Activated naive CD4-positive, alpha-beta T cell treated with Interleukin-2 at 50 U/mL for 16 hours (primary cell): ENCODE data around the gene CBX2.
"Not testable (repeated sequence)": the region's sequence is repeated elsewhere in the genome, so short reads cannot be mapped to it uniquely, and the experiment has no call there.

Source experiments
- DNase-seq: peaks from one replicate; pipeline ENCODE4 v3.0.0-alpha.2; 2020

The CBX2 gene

DNA sequence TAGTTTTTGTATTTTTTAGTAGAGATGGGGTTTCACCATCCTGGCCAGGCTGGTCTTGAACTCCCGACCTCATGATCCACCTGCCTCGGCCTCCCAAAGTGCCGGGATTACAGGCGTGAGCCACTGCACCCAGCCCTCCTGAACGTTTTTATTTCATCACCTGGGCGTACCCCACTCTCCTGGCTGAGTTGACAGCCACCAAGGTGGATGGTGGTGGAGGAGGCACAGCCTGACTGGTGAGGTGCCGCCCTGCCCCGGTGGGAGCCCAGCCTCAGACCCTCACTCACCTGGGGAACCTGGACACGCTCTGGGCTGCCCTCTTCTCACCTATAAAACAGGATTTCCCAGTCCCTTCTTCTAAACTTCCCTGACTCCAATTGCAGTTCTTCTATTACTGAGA, 5.2 kb upstream of the CBX2 start:
- DNase-seq, result not testable (repeated sequence)

DNA sequence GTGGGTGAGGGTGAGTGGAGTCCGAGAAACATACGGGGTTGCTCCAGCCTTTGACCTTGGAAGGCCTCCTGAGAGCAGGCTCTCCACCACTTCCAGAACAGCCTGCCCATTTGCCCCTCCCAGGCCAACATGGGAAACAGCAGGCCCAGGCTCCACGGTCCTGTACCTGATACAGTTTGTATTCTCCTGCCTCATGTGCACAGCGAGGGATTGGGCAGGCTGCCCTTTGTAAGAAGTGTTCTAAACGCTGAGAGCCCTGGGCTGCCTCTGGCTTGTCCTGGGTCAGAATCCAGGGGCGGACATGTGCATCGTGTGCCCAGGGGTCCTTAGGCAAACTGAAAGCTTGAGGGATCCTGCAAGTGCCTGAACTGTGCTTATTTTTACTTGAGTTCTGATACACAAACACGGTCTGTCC, 3.4 kb upstream of the CBX2 start:
- DNase-seq, result no peak

DNA sequence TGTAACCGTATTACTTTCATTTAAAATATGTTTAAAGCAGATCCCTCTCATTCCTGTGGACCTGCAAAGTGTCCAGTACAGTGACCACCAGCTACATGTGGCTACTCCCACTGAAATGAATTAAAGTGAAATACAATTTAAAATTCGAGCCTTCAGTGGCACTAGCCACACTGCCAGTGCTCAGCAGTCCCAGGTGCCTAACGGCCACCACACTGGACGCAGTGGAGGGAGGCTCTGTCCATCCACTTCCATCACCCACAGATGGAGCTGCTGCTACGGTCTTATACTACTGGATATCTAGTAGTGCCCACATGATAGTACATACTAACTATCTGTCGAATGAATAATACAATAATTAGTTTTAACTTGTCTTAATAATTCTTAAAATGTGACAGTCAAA, 2.3 kb upstream of the CBX2 start:
- no peak for DNase-seq

DNA sequence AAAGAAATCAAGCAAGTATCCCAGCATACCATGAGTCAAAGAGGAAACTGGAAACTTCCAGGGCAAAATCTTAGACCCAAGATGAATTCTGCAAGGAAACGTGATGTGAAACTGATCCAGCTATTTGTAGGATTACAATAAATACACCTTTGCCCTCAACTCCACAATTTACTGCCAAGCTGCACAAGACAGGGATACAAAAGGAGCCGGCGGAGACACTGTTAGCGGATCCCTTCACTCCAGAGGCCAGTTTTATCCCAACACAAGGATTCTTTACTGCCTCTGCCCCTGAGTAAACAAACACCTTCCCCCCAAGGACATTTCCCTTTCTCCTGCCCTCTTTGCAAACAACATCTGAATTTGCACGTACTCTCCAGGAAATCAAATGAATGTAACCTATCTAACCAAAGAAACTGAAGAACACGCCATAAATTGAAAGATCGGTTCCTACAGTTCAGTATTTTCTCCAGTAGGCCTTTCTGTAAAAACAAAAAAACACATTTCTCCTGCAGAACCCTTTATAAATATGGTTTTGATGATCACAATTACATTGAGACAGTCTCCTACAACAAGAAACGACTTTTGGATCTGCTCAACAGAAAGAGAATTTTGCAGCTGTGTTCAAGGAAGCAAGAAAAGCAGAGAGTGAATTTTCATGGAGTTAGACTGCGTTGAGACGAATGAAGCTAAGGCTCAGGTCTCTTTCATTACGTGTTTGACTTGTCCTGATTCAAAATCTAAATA, 1.4 kb upstream of the CBX2 start:
- no peak for DNase-seq

DNA sequence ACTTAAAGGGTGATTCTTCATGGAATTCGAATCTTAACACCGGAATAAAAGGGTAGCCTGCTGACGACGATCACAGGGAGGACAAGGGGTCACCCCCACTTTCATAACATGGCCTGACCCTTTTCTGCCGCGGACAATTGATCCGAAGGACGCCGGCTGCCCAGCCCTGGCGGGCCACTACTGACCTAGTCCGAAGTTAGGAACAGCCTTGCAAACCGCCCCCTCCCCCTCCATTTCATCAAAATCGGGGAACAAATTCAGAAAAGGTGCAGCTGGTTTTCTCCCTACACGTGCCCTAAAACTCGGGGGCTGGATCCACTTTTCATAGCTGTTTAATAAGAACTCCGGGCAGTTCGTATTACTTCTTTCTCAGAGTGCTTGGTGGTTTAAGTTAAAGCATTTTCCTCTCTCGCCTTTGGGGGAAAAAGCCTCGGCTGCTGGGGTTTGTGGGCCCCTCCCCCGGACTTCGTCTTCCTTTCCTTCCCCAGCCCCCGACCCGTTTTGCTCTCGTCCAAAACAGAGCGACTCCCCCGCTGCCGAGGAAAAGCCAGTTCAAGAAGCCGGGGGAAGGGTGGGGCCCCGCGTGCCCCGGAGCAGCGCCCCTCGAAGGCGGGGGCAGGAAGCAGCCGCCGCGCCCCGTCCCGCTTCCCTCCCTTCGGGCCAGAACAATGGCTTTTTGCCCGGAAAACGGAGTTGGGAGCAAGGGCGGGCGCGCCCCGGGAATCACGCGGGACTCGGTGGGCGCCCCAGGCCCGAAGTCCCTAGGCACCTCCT, 641 bp upstream of the CBX2 start:
- DNase-seq, result peak; percentile 32

DNA sequence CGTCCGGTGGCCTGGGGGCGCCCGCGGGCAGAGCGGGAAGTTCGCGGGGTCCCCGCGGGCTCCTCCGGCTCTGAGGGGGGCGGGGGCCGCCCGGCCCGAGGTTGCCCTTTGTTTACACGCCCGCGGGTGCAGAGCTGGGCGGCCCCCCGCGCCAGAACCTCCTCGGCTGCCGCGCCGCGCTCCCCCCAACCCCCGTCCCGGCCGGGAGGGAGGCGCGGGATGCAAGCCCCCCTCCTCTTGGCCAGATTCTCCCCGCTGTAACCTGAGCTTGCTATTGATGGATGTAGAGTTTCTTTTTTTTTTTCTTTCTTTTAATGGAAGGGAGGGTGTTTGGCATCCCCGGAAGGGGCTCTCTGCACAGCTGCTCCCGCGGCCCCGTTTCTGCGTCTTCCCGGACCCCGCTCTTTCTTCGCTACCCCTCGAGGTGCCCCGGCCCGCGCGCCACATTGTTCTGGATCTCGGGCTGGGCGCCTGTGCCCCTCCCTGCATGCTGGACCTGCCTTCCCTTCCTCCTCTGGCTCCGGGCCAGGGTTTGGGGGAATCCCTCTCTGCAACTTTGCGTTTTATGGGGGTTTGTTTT, 646 bp downstream of the CBX2 start:
- no peak for DNase-seq

DNA sequence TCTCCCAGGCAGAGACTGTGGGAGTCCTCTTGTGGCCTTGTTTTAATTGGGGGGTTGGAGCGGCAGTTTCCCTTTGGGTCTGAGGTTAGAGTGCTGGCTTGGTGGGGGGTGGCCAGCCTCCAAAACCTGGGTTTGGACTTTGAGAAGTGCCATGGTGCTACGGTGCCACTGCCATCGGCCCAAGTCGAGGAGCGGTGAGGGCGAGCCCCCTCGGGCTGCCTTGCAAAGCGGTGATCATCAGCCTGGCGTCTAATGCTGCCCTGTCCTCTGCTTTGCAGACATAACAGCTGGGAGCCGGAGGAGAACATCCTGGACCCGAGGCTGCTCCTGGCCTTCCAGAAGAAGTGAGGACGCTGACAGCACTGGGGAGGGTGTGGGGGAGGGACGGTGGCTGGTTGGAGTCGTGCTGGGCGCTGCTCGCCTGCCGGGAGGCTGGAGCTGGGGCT, 1.2 kb downstream of the CBX2 start:
- no peak for DNase-seq

DNA sequence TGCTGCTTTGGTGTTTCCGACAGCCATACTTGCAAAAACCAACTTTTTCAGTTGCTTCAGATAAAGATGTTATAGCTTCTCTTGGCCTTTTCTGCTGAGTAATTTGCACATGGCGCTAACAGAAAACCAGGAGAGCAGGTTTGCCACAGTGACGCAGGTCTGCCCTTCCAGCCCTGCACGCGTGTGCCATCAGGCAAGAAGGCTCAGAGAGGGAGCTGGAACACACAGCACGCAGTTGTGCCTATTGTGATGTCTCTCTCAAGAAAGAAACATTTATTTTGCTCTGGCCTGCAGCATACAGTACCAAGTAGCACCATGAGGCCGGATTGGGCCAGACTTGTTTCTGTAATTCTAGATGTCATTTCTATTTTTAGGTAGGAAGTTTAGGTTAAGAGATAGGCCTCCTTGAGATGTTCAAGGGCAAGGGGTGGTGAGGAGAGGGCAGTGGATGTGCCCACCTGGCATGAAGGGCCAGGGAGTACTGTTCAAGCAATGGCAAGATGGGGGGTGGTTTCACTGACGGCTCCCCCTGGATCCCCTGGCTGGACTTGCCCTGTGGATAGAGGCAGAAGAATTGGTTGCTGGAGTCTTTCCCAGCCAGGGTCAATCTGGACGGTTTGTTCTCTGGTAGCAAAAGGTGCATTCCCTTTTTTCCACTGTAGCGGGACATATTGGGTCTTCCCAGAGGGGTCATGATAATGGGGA, 1.9 kb downstream of the CBX2 start:
- DNase-seq, result no peak

DNA sequence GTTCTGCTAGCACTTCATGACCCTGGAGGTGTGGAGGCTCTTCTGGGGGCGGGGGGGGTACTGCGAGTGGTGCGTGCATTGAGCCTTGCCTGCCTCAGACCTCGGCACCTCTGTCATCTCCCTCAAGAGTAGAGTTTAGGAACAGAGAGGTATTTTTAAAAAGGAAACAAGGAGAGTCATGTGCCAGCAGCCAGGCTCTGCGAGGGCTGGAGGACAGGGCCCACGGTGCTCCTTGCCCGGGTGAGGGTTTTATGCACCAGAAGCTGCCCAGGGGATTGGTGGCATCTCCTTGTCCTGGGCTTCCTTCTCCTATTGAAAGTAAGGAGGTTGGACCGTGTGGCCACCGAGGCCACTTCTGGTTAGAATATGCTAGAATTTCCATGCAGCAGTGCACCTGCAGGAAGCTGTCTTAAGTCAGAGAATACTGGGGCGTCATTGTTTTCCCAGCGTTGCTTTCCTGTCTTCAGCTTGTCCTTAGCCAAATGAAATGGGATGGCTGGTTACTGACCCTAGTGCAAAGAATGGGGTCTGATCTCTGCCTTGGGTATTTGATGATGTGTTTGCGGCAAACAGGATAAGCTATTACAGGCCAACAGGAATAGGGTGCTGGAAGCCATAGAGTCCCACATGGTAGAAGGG, 3.2 kb downstream of the CBX2 start:
- DNase-seq, result no peak

DNA sequence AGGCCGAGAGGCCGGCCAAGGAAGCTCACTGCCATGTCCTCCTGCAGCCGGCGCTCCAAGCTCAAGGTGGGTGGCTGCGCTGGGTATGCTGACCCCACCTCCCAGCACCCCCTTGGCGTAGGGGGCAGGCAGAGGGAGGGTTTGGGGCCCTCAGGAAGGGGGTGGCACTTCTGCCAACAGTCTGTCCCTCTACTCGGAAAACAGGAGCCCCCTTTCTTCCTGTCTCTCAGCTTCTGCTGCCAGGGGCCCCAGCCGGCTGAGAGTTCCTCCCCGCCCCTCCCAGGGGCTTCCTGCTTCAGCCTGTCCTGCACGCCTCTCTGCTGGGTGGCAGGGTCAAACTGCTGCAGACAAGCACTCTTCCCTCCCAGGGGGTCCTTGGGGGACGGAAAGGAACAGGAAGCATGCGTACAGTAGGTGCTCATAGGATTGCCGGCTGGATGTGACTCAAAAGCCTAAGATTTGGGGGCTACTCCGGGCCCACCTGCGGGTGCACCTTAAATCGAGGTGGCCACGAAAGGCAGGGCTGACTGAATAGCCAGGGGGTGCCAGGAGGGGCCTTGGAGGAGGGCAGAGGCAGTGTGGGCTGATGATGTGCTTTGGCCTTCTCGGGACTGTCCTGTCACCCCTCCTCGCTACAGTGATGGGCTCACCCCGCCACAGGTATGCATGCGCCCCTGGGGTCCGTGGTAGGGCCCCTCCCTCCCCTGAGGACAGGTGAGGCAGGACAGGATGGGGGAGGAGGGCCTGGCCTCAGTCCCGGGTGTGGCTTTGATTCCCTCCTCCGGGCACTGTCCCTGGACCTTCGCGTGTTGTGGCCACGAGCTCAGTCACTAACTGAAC, 4.0 kb downstream of the CBX2 start:
- DNase-seq, result no peak

DNA sequence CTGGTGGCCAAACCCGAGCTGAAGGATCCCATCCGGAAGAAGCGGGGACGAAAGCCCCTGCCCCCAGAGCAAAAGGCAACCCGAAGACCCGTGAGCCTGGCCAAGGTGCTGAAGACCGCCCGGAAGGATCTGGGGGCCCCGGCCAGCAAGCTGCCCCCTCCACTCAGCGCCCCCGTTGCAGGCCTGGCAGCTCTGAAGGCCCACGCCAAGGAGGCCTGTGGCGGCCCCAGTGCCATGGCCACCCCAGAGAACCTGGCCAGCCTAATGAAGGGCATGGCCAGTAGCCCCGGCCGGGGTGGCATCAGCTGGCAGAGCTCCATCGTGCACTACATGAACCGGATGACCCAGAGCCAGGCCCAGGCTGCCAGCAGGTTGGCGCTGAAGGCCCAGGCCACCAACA, 5.9 kb downstream of the CBX2 start:
- DNase-seq, result no peak

DNA sequence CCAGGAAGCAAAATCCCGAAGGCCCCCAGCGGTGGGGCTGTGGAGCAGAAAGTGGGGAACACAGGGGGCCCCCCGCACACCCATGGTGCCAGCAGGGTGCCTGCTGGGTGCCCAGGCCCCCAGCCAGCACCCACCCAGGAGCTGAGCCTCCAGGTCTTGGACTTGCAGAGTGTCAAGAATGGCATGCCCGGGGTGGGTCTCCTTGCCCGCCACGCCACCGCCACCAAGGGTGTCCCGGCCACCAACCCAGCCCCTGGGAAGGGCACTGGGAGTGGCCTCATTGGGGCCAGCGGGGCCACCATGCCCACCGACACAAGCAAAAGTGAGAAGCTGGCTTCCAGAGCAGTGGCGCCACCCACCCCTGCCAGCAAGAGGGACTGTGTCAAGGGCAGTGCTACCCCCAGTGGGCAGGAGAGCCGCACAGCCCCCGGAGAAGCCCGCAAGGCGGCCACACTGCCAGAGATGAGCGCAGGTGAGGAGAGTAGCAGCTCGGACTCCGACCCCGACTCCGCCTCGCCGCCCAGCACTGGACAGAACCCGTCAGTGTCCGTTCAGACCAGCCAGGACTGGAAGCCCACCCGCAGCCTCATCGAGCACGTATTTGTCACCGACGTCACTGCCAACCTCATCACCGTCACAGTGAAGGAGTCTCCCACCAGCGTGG, 6.5 kb downstream of the CBX2 start:
- DNase-seq, result no peak

DNA sequence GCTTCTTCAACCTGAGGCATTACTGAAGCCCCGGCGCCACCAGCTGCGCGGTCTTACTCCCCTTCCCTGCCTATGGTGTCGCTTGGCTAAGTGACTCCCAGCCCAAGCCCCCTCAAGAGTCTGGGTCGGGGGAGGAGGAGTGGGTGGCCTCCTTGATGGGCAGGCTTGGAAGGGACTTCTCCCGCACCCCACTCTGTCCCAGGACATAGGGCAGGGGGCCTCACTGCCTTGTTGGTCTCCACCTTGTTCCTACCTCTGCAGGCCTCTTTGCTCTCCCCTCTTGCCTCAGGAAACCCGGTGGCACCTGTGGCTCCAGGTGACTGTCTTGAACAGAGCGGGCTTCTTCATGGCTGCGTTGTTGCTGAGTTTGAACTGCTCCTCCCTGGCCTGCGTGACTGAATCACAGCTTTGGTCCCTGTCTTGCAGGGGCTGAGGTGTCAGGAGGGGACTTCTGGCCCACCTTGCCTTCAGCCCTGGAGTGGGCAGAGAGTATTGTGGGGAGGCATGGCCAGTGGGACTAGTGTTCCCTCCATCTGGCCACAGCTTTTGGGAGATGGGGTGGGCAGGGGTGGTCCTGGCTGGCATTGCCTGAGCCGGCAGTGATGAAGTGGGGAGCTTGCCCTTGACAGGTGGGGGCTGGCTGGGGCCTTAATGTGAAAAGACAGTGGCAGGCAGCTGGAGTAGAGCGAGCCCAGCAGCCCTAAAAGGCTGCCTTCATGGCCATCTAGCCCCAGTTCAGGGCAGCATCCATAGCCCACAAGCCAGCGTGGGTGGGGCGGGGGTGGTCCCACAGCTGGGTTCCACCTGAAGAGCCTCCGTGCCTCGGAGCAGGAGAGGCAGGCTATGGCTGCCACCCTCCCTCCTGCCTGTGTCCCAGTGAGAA, 7.3 kb downstream of the CBX2 start:
- DNase-seq, result no peak

DNA sequence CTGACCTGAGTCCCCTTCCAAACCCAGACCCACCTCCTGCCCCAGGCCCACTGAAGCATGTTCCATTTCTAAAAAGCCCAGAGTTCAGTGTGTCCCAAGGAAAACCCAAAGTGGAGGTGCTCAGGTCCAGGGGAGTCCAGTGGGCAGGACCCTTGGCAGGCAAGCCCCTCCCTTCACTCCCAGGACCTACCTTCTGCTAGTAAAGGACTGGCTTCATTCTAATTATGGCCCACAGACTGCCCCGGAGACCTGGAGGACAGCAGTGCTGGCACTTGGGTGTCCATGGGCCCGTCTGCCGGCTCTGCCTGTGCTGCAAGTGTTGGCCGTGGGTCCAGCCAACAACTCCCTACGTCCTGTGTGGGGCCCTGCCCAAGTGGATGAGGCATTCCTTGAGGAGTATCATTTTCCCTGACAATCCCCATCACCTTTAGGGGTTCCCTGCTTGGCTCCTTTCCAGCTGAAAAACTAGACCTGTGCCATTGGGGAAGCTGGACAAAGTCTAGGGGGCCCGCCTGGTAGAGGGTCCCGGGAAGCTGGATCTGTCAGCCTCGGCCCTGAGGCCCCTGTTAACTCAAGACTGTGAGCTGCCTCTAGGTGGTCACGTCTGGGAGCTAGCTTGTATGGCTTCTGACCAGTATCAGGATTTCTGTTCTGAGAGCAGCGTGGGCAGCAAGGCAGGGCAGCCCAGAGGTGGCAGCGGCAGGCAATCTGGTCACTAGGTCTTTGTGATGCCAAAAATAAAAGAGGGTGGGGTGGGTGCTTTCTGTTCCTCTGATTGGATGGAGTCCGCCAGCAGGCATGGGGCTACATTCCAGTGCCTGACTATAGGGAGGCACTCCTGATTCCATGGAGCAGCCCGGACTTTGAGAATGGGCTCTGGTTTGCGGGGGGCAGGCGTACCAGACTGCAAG, 8.2 kb downstream of the CBX2 start:
- DNase-seq, result no peak

DNA sequence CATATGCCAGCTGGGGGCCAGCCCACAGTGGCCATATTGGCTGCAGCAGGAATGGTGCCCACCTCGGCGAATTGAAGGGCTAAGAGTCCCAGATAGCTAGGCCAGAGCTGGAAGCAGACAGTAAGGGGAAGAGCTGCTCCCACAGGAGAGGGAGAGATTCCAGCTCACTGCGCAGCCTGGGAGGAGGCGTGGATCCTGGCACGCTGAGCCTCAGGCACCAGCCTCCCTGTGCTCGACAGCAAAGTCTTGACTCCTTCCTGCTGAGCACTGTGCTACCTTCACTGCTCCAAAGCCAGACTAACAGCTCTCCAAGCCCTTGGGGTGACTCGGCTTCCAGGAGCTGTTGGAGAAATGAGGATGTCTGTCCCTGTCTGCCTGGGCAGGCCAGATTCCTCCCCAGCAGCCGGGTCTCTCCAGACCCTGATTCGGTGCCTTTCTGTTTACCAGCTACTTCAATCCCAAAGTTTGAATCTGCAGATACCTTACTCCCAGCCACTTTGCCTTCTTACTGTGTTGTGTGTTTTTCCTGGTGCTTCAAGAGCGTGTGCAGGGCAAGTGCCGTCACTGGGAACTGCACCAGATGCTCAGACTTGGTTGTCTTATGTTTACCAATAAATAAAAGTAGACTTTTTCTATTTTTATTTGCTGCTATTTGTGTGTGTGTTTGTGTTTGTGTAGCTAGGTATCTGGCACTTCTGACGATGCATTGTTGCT, 9.1 kb downstream of the CBX2 start:
- DNase-seq, result no peak

DNA sequence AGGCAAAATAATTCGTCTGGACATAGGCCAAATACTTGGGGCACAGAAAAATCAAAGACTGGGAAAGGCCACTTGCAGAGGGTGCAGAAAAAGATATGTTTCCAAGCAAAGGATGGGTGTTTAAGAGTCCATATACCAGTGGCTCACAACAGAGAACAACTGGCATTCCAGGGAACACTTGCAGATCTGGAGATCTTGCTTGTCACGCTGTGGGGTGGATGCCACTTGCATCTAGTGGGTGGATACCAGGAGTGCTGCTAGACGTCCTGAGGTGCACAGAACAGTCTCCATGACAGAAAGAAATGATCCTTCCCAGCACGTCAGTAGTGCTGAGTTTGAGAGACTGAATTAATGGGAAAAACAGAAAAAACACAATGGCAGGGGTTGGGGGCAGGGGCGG, 10.5 kb downstream of the CBX2 start:
- no peak for DNase-seq

DNA sequence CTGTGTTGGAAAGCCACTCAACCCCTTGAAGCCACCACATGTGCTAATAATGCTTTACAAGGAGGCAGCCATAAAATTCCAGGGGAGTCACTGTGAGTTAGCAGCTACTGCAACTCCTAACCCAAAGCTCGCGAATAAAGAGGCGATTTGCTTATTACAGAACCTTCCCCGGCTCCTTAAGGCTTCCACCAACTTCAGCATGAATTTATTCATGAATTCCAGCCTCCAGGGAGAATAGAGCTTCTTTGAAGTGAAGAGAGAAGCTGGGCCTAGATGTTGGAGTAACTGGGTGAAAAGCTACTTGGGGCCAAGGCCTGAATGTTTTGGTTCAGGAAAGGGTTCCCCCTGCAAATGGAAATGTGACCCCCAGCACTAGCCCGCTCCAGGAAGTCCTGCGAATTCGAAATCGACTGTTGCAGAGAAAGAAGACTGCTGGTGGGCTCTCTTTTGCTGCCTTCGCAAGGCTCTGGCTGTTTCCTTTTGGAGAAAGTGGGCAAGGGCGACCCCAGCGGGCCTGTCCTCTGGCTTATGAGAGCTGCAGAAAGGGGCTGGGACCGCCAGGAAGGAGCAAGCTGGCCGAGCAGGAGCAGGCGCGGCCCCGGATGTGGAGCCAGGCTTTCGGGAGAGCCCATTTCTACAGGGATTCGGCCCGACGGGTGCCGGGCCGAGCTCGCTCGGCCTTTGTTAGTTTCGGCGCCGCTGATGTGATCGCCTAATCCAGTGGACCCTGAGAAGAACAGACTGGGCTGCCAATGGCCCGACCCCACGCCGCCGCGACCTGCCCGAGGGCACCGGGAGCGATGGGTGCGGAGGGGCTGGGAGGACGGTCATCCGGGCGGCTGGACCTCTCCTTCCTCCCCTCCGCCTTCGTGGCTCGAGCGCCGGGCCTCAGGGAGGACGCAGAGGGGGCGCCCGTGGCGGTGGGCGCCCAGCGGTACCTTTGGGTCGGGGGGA, 11.3 kb downstream of the CBX2 start:
- no peak for DNase-seq
